H1 (cell line): ENCODE data around the gene PSORS1C1. TPM values are rescaled to one million over a fixed set of nuclear protein-coding genes. Genes with fewer than 3 reads are reported as not detected.

Experiments used
- CTCF ChIA-PET: fragments of 300-600 bp; sonication (Branson Sonifier 250); formaldehyde crosslinking; loops from one replicate; lab custom pipeline; 2021; ENCODE audit not compliant: partially characterized antibody; lab: Charles Lee
- POLR2A ChIA-PET: fragments of 300-600 bp; sonication (Branson Sonifier 250); formaldehyde crosslinking; loops from one replicate; lab custom pipeline; 2021; ENCODE audit warnings: inconsistent platforms; ENCODE audit not compliant: partially characterized antibody; lab: Charles Lee
- DNase-seq, 2 experiments: peaks; one replicate each; pipeline versions ENCODE4 v3.0.0 to v3.0.0-alpha.2; 2010 to 2022; ENCODE audit warnings: low spot score in 2 of 2, low read depth in 1 of 2, mixed read lengths in 1 of 2
- FAIRE-seq: peaks from 2 replicates; lab custom pipeline; 2011; peaks lifted over from hg19 to GRCh38; lab: Jason Lieb, UNC
- H2AFZ ChIP-seq: 2 replicates; pipeline ENCODE4 v1.8.1; 2012; ENCODE audit warnings: low read length, inconsistent platforms
- H2AK5ac ChIP-seq: 2 replicates; pipeline ENCODE4 v1.6.1; 2013; ENCODE audit warnings: low read depth, low read length
- H2BK120ac ChIP-seq: replicated peaks from 2 replicates; pipeline ENCODE3; 2013; ENCODE audit warnings: low read depth, low read length, inconsistent platforms
- H2BK12ac ChIP-seq: 2 replicates; pipeline ENCODE4 v1.6.1; 2013; ENCODE audit warnings: low read depth, low read length
- H2BK15ac ChIP-seq: 2 replicates; pipeline ENCODE4 v1.6.1; 2013; ENCODE audit warnings: low read length
- H2BK20ac ChIP-seq: 2 replicates; pipeline ENCODE4 v1.6.1; 2013; ENCODE audit warnings: low read length
- H2BK5ac ChIP-seq: 2 replicates; pipeline ENCODE4 v1.6.1; 2013; ENCODE audit warnings: low read depth, low read length
- H3K14ac ChIP-seq: 2 replicates; pipeline ENCODE4 v1.6.1; 2013; ENCODE audit warnings: inconsistent platforms; ENCODE audit not compliant: insufficient read length
- H3K18ac ChIP-seq: 2 replicates; pipeline ENCODE4 v1.6.1; 2013; ENCODE audit warnings: low read length; ENCODE audit errors: extremely low read depth
- H3K23ac ChIP-seq: 2 replicates; pipeline ENCODE4 v1.6.1; 2013; ENCODE audit warnings: inconsistent platforms; ENCODE audit not compliant: insufficient read length
- H3K23me2 ChIP-seq: 2 replicates; pipeline ENCODE4 v1.6.1; 2013; ENCODE audit warnings: low read depth, low read length
- H3K27ac ChIP-seq: 2 replicates; pipeline ENCODE4 v1.6.1; 2011; ENCODE audit warnings: low read depth, low read length, inconsistent platforms
- H3K27me3 ChIP-seq, 4 experiments: replicated peaks in 1 of 4; 1 replicate in 1 of 4; 2 replicates in 3 of 4; pipeline versions ENCODE4 v1.6.1 to v1.8.1; 2011 to 2013; ENCODE audit warnings: low read length in 3 of 4, mild to moderate bottlenecking in 3 of 4, inconsistent platforms in 2 of 4, mixed read lengths in 2 of 4, moderate library complexity in 1 of 4; ENCODE audit not compliant: control insufficient read depth in 3 of 4, insufficient read depth in 3 of 4; ENCODE audit errors: extremely low read depth in 1 of 4
- H3K36me3 ChIP-seq, 4 experiments: 2 replicates each; pipeline versions ENCODE4 v1.6.1 to v1.8.1; 2011 to 2013; ENCODE audit warnings: mild to moderate bottlenecking in 4 of 4, low read length in 3 of 4, moderate library complexity in 2 of 4, control low read depth in 1 of 4, inconsistent platforms in 1 of 4; ENCODE audit not compliant: insufficient read depth in 4 of 4, control insufficient read depth in 2 of 4
- H3K4ac ChIP-seq: replicated peaks from 2 replicates; pipeline ENCODE3; 2013; ENCODE audit warnings: low read length, low read depth, mixed read lengths, inconsistent platforms; ENCODE audit not compliant: insufficient read length
- H3K4me1 ChIP-seq, 4 experiments: replicated peaks in 1 of 4; 1 replicate in 1 of 4; 2 replicates in 3 of 4; pipeline versions ENCODE4 v1.6.1 to v1.8.1; 2011 to 2013; ENCODE audit warnings: low read length in 3 of 4, inconsistent platforms in 2 of 4, mixed read lengths in 1 of 4; ENCODE audit not compliant: insufficient read depth in 4 of 4, control insufficient read depth in 3 of 4
- H3K4me2 ChIP-seq, 2 experiments: 2 replicates each; pipeline versions ENCODE4 v1.6.1 to v1.8.1; 2011 to 2013; ENCODE audit warnings: low read depth in 2 of 2, low read length in 2 of 2, control low read depth in 1 of 2, inconsistent platforms in 1 of 2, mild to moderate bottlenecking in 1 of 2; ENCODE audit not compliant: insufficient read depth in 1 of 2
- H3K4me3 ChIP-seq, 4 experiments: fragments of 200-600, 300-600 bp in 1 of 4; sonication (generic), shearing (Covaris generic), sonication (Bioruptor Twin) in 1 of 4; 2 replicates each; pipeline versions ENCODE4 v1.5.1 to v1.8.1; 2011 to 2016; ENCODE audit warnings: low read length in 4 of 4, low read depth in 3 of 4, control low read depth in 2 of 4, inconsistent platforms in 2 of 4, mild to moderate bottlenecking in 2 of 4, mixed read lengths in 1 of 4, moderate library complexity in 1 of 4; ENCODE audit not compliant: insufficient read depth in 2 of 4; ENCODE audit errors: extremely low read depth in 1 of 4
- H3K56ac ChIP-seq: replicated peaks from 2 replicates; pipeline ENCODE3; 2013; ENCODE audit warnings: low read depth, mild to moderate bottlenecking, mixed read lengths, low read length, inconsistent platforms; ENCODE audit not compliant: insufficient read length
- H3K79me1 ChIP-seq: 2 replicates; pipeline ENCODE4 v1.6.1; 2013; ENCODE audit warnings: low read depth, low read length, control low read depth
- H3K79me2 ChIP-seq, 2 experiments: 2 replicates each; pipeline versions ENCODE4 v1.6.1 to v1.8.1; 2012 to 2013; ENCODE audit warnings: low read length in 2 of 2, mild to moderate bottlenecking in 2 of 2, inconsistent platforms in 1 of 2; ENCODE audit not compliant: insufficient read depth in 2 of 2, control insufficient read depth in 1 of 2
- H3K9ac ChIP-seq, 4 experiments: replicated peaks in 1 of 4; 1 replicate in 1 of 4; 2 replicates in 3 of 4; pipeline versions ENCODE4 v1.6.1 to v1.8.1; 2011 to 2013; ENCODE audit warnings: low read depth in 3 of 4, low read length in 3 of 4, control low read depth in 2 of 4, mild to moderate bottlenecking in 2 of 4, moderate library complexity in 2 of 4, inconsistent platforms in 1 of 4; ENCODE audit errors: extremely low read depth in 1 of 4
- H3K9me3 ChIP-seq, 2 experiments: 2 replicates each; pipeline versions ENCODE4 v1.6.1 to v1.8.1; 2012 to 2013; ENCODE audit warnings: mild to moderate bottlenecking in 2 of 2, moderate library complexity in 2 of 2, control low read depth in 1 of 2, inconsistent platforms in 1 of 2, low read depth in 1 of 2, low read length in 1 of 2, mixed read lengths in 1 of 2; ENCODE audit not compliant: insufficient read depth in 2 of 2
- H4K20me1 ChIP-seq, 2 experiments: replicated peaks in 1 of 2; 2 replicates each; pipeline versions ENCODE3 to v1.8.1; 2011 to 2013; ENCODE audit warnings: inconsistent platforms in 2 of 2, low read length in 2 of 2, mild to moderate bottlenecking in 1 of 2; ENCODE audit not compliant: insufficient read depth in 2 of 2, control insufficient read depth in 1 of 2
- H4K5ac ChIP-seq: 2 replicates; pipeline ENCODE4 v1.6.1; 2013; ENCODE audit warnings: low read length, low read depth, mixed read lengths, inconsistent platforms; ENCODE audit not compliant: insufficient read length
- H4K8ac ChIP-seq: 2 replicates; pipeline ENCODE4 v1.8.0; 2013; ENCODE audit warnings: mild to moderate bottlenecking, moderate library complexity, low read length, inconsistent platforms; ENCODE audit not compliant: insufficient read depth; ENCODE audit errors: extremely low read depth
- H4K91ac ChIP-seq: replicated peaks from 2 replicates; pipeline ENCODE3; 2013; ENCODE audit warnings: low read length, mixed read lengths, inconsistent platforms; ENCODE audit not compliant: insufficient read length
- RBBP5 ChIP-seq: IDR thresholded peaks from 2 replicates; pipeline ENCODE4 v1.7.1; 2012; ENCODE audit warnings: low read depth, mild to moderate bottlenecking, inconsistent platforms, low read length, moderate library complexity, borderline replicate concordance
- WGBS, 2 experiments: shearing (Covaris generic) in 1 of 2; methylation state at CpG; one replicate each; pipeline versions ENCODE4 v1.1.6 to v1.1.7; 2013 to 2015; ENCODE audit warnings: low lambda C conversion rate in 2 of 2, mixed read lengths in 2 of 2, inconsistent platforms in 1 of 2, low coverage in 1 of 2, missing lambda C conversion rate in 1 of 2; ENCODE audit not compliant: insufficient replicate concordance in 2 of 2, insufficient coverage in 1 of 2, insufficient read length in 1 of 2; ENCODE audit errors: extremely low coverage in 1 of 2, missing lambda C conversion rate in 1 of 2; 5-methylcytosine and 5-hydroxymethylcytosine counted together
- polyA plus RNA-seq, 7 experiments: library from polyadenylated mRNA; depleted of rRNA in 3 of 7; stranded (reverse) in 5 of 7; unstranded in 2 of 7; fragments of >200 nt in 5 of 7; fragments of 200-250 nt in 2 of 7; gene quantifications; 1 replicate in 5 of 7; 2 replicates in 1 of 7; 4 replicates in 1 of 7; pipeline versions ENCODE4 v1.2.1 to v1.2.3, GENCODE V29; 2011 to 2013; ENCODE audit warnings: missing spikeins in 2 of 7, mixed read lengths in 2 of 7
- total RNA-seq: library from RNA; stranded (reverse); fragmentation: NEBNext Ultra II Directional; extraction: Animal tissue kit (Norgen Biotek cat#: 25700); gene quantifications from 2 replicates; pipeline ENCODE4 v1.2.1, GENCODE V29; 2021

The PSORS1C1 gene
- total and polyA plus RNA-seq, 2 of the 8 experiments (the other 6 are each of a cell fraction or from before 2014, with no cell fraction given): 0.12 to 0.52 TPM

DNA sequence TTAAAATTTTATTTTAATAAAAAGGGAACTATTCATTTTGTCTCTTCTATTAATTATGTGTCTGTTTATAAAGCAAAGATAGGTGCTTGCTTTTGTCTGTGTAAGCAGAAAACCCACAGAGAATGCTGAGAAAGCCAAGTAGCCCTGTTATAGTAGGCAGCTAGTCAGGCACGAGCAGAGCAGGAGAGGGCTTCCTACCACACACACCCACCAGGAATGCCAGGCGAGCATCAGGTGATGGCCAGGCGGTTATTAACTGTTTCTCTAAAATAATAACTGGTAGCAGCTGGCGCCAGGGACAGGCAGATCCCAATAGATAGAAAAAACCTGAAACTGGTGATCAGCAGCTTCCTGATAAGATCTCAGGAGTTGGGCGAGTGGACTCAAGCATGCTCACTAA, 17.9 kb upstream of the PSORS1C1 start:
- no peak overlapping the region for H2BK12ac ChIP-seq
- no peaks in the 10 kb centered on the region for H4K20me1 ChIP-seq
- H3K4me1 ChIP-seq: peaks cover 0 to 3% (median 0%) of the 10 kb centered on the region in 4 experiments; a peak in 3 of 7 replicates
- no peak overlapping the region for H3K23ac ChIP-seq
- no peak overlapping the region for H2BK15ac ChIP-seq
- H3K4ac ChIP-seq: no peak overlapping the region
- no peaks in the 10 kb centered on the region for H3K36me3 ChIP-seq
- H3K4me3 ChIP-seq: no peak overlapping the region
- no peaks in the 10 kb centered on the region for H3K27me3 ChIP-seq
- no peak overlapping the region for H2BK20ac ChIP-seq
- no peaks in the 10 kb centered on the region for H3K79me1 ChIP-seq
- no peak overlapping the region for H2BK120ac ChIP-seq
- no peak overlapping the region for H4K5ac ChIP-seq
- no peak for FAIRE-seq
- no peak overlapping the region for H3K4me2 ChIP-seq
- 85% methylated on average over 5 of the region's 5 CpGs; no CpG with 5 or more reads in 1 of the 2 experiments for WGBS, 2 experiments
- H3K9me3 ChIP-seq: no peaks in the 10 kb centered on the region
- POLR2A ChIA-PET: no interaction called here
- no peak overlapping the region for H4K8ac ChIP-seq
- CTCF ChIA-PET: interaction anchor here (0.5 to 1.4 kb wide), 7 partner anchors 9 to 1271 kb away, joined by 3 to 7 read pairs (median 4); no protein-coding TSS in a partner anchor
- H3K23me2 ChIP-seq: no peaks in the 10 kb centered on the region
- no peak overlapping the region for H4K91ac ChIP-seq
- H3K18ac ChIP-seq: no peak overlapping the region; the same call in 1 of the 2 replicates
- DNase-seq: no peak
- no peak overlapping the region for H2AFZ ChIP-seq
- no peak overlapping the region for H3K56ac ChIP-seq
- no peak overlapping the region for H2AK5ac ChIP-seq
- H3K27ac ChIP-seq: no peak overlapping the region
- TF ChIP-seq RBBP5: no peak
- H3K79me2 ChIP-seq: no peaks in the 10 kb centered on the region
- H2BK5ac ChIP-seq: no peak overlapping the region
- no peak overlapping the region for H3K14ac ChIP-seq
- H3K9ac ChIP-seq: no peak overlapping the region
